Hypothalamus (tissue), 51 donors: ENCODE results near the gene MEI1.
A peak's percentile ranks its signal among the peaks of the same experiment; 100 is the strongest.

Experiments
- DNase-seq, 51 donors: peaks; one replicate each; lab custom pipeline; 2025; lab: John Stamatoyannopoulos, UW

MEI1 gene

GRCh38 chr22:41742918-41743317 lies 43.6 kb downstream of the MEI1 start:
- DNase-seq: no peak

GRCh38 chr22:41745968-41746367 lies 46.7 kb downstream of the MEI1 start:
- peak in 1 of 51 donors; percentile 5 for DNase-seq

- DNase-seq: peak in 45 of 51 donors; percentile 1 to 73 (median 43)
Observed at GRCh38 chr22:41746567-41747400, 47.5 kb downstream of the MEI1 start.

- no peak for DNase-seq
Observed at GRCh38 chr22:41752011-41752970, 53.0 kb downstream of the MEI1 start.

GRCh38 chr22:41753984-41754383 lies 54.7 kb downstream of the MEI1 start:
- DNase-seq: no peak

GRCh38 chr22:41757502-41757901 lies 58.2 kb downstream of the MEI1 start:
- DNase-seq: no peak

- DNase-seq: no peak
Observed at GRCh38 chr22:41758231-41758630, 58.9 kb downstream of the MEI1 start.

- peak in 11 of 51 donors; percentile 1 to 24 (median 5) for DNase-seq
Observed at GRCh38 chr22:41762980-41763779, 63.9 kb downstream of the MEI1 start.

- no peak for DNase-seq
Observed at GRCh38 chr22:41766476-41766875, 67.2 kb downstream of the MEI1 start.

GRCh38 chr22:41768430-41768829 lies 69.1 kb downstream of the MEI1 start:
- no peak for DNase-seq

GRCh38 chr22:41770715-41771468 lies 71.6 kb downstream of the MEI1 start:
- DNase-seq: no peak

GRCh38 chr22:41772198-41772597 lies 72.9 kb downstream of the MEI1 start:
- no peak for DNase-seq

GRCh38 chr22:41772645-41773044 lies 73.3 kb downstream of the MEI1 start:
- DNase-seq: no peak

- no peak for DNase-seq
Observed at GRCh38 chr22:41775338-41775737, 76.0 kb downstream of the MEI1 start.

GRCh38 chr22:41775976-41776375 lies 76.7 kb downstream of the MEI1 start:
- DNase-seq: no peak

GRCh38 chr22:41776381-41776780 lies 77.1 kb downstream of the MEI1 start:
- DNase-seq: peak in 1 of 51 donors; percentile 28

- DNase-seq: no peak
Observed at GRCh38 chr22:41777749-41778425, 78.6 kb downstream of the MEI1 start.

GRCh38 chr22:41779929-41780505 lies 80.7 kb downstream of the MEI1 start:
- DNase-seq: no peak
